Activated CD4-positive, alpha-beta T cell treated with anti-CD3 and anti-CD28 coated beads for 1 hour (primary cell): Measurements from ENCODE around the gene QKI.

Experiments
- DNase-seq: peaks from one replicate; pipeline ENCODE4 v3.0.0-alpha.2; 2020

The QKI gene

DNA sequence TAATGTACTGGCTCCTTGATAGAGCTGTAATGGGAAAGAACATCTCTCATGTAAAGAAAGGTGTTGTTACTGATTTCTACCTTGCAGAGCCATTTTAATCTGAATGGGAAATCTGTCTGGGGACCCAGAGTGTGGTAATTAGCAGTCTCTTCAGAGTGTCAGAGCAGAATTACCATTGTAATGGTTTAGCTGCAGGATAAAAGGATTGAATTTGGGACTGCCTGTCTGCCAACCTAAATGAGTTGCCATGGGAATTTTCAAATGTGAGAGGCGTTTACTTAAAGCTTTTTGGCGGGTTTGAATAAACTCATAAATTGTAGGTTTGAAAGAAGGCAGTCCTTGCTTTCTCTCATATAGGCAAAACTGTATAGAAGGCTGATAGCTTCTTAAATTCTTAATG is 128.8 kb downstream of the QKI start:
- DNase-seq = no peak

- DNase-seq = no peak
Observed at GRCh38 chr6:163545370-163545769, 130.9 kb downstream of the QKI start.

- DNase-seq = no peak
Observed at GRCh38 chr6:163547287-163547686, 132.8 kb downstream of the QKI start.

DNA sequence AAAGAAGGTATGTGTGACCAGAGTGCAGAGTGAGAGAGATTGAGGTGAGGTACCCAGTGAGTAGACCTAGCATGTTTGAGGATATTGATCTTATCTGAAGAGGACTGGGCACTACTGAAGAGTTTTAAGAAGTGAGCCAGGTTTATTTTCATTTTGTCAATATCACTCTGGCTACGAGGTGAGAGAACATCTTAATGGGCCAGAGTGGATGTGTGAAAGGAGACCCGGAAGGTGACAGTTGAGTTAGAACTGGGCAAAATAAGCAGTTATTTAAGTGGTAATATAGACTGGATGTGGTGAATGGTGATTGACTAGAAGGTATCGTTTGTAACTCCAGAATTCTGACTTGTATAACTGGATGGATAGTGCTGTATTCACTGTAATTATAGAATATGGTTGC is 134.1 kb downstream of the QKI start:
- no peak for DNase-seq

DNA sequence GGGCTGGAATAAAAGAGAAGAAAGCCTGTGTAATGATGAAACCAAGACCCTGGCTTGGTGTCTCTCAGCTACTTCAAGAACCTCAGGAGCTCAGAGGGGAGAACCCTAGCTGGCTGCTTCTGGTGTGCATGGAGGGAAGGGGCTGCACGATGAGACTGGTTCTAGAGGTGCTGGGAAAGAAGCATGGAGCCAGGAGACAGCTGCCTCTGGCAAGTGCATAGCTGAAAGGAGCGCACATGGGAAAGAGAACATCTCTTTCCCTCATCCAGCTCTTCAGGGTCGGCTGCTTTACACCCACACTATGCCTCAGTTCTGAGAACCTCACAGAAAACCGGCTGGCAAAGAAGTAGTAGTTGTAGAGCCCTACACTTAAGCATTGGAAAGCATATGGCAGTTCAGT is 139.5 kb downstream of the QKI start:
- DNase-seq = no peak

GRCh38 chr6:163554663-163555062 is 140.1 kb downstream of the QKI start:
- peak; percentile 36 for DNase-seq

DNA sequence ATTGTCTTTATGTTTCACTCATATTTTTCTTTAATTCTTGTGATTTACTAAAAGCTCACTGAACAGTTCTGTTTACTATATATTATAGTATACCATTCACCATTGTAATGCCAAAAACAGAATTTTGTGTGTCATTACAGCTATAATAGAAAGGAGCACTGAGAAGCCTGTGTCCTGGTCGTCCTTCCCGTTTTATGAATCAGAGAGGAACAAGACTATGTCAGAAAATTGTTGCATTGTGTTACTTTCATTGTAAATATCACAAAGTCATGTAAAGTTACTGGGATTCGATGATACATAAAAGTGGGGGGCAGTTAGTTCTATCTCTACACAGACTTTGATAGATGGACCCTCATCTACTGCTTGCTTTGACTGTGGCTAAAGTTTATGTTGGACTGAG is 145.1 kb downstream of the QKI start:
- DNase-seq = no peak

- no peak for DNase-seq
Observed at GRCh38 chr6:163563318-163563717, 148.8 kb downstream of the QKI start.

- no peak for DNase-seq
Observed at GRCh38 chr6:163564534-163564933, 150.0 kb downstream of the QKI start.

DNA sequence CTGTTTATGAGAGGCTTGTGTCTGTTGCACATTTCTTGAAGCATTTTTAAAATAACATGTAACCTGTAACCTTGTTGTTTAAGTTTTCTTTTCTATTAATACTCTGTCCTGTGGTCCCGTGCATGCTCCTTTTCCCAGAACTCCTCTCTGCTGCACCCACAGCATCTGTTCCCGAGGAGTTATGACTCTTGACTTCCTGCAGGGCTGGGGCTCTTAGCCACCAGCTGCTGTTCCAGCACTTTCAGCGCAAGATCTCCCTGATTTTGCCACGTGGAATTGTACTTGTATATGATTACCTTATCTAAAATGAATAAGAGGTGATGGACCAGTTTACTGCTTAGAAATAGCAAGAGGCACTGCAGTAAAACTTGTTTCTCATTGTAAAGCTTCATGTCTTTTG is 150.6 kb downstream of the QKI start:
- DNase-seq = no peak

- DNase-seq = no peak
Observed at GRCh38 chr6:163566056-163566455, 151.5 kb downstream of the QKI start.

GRCh38 chr6:163568275-163568674 is 153.8 kb downstream of the QKI start:
- no peak for DNase-seq

- DNase-seq = no peak
Observed at GRCh38 chr6:163570579-163571231, 156.2 kb downstream of the QKI start.

DNA sequence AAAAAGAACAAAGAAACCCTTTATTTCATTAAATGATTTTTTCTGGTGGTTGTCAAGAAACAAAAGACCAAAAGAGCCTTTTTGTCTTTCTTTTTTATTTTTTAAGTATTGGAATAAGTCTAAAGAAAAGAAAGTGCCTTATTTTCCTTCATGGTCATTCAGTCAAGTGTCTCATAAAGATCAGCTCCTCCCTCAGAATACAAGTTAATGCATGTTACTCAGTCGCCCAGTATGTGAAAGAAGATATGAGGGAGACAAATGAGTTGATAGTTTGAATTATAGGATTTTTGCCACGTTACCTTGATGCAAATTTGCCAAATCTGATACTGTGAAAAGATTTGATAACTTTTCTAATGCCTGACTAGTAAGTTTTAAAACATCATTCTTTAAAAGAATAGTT is 157.2 kb downstream of the QKI start:
- no peak for DNase-seq

- DNase-seq = no peak
Observed at GRCh38 chr6:163572612-163573011, 158.1 kb downstream of the QKI start.

DNA sequence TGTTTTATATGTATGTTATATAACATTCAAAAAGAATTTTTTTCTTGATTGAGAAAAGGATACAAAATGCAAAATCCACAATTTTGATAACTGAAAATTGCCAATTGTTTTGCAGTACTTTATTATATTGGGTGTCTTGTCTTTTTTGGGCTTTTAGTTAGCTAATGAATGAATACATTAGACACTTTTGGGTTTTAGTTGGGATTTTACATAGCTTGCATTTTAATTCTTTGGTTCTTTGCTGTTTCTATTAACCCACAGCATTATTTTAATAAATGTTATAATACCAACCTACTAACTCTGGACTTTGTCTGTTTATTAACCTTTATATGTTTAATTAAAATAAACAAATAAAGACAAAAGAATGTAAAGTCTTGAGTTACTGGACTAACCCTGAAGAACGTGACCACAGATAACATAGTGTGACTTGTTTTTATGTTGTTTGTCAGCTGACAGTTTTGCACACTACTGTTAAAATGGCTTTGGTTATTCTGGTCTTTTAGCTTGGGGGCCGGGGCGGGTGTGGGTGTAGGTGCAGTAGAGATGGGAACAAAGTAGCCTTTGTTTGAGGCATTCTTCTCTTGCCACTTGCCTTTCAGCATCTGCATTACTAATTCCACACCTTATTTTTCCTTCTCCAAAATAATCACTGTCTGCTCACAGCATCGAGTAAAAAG is 159.1 kb downstream of the QKI start:
- no peak for DNase-seq

DNA sequence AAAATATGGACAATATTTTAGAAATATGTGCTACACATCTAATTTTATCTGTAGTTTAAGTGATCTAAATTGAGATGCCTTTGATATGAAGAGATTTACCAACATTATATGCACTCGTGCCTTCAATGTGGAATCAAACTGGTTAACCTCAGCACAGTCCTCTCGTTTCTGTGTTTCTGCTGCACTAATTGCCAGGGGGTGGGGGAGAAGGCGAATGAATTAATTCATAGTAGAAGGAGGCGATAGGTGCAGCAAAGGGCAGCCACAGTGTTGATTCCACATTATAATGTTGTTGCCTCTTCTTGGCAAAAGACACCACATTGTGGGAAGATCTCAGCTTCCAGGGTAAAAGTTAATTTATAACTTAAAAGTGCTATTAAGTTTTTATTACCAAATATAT is 161.6 kb downstream of the QKI start:
- DNase-seq = no peak

DNA sequence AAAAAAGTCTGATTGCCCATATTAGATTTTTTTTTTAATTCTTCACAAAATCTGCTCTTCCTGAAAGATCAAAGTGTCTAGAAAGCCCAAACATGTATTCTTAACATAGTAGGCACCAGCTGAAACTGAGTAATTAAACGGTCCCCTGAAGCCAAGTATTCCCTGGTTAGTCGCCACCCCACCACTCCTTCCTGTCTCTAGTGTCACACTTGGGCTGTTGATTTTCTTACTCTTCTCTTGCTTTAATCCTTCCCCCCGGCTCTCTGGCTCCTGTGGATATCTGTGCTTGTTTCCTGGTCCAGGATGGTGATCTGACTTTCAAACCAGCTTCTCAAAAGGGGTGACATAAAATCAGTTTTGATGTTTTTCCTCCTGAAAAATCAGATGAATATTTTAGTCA is 162.9 kb downstream of the QKI start:
- DNase-seq = no peak

- DNase-seq = no peak
Observed at GRCh38 chr6:163579111-163579879, 164.8 kb downstream of the QKI start.

DNA sequence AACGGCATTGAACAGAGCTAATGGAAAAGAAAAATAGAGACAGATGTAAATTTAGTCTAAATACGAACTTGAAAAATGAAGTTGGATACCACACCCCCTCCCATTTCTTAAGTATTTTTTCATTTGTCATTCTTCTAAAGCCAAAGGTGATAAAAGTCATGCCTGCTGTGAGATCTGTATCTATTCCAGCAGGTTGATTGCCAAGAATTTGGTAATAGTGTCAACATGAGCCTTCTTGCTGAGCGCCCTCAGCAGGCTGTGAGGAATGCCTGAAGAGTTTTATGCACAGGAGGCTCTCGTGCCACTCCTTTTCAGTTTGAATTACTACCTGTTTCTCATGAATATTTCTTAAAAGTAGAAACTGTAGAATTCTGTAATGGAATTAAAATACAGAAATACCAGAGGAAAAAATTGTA is 165.4 kb downstream of the QKI start:
- DNase-seq = no peak

GRCh38 chr6:163580311-163581030 is 166.0 kb downstream of the QKI start:
- DNase-seq = no peak

DNA sequence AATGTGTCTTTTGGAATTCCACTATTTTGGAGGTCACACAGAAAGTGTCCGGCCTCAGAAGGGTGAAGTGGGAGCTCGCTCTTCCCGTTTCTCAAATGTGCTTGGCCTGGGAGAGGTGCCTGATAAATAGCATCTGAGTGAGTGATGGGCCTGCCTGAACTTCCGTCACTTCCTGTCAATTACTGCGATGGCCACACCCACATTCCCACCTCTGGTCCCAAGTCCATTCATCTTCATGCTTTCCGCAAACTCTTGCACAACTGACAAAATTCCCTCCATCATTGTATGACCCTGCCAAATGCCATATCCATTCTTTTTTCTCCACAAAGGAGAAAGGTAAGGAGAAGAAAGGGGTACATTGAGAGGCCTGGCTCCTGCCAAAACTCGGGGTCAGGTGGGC is 169.0 kb downstream of the QKI start:
- DNase-seq = no peak

DNA sequence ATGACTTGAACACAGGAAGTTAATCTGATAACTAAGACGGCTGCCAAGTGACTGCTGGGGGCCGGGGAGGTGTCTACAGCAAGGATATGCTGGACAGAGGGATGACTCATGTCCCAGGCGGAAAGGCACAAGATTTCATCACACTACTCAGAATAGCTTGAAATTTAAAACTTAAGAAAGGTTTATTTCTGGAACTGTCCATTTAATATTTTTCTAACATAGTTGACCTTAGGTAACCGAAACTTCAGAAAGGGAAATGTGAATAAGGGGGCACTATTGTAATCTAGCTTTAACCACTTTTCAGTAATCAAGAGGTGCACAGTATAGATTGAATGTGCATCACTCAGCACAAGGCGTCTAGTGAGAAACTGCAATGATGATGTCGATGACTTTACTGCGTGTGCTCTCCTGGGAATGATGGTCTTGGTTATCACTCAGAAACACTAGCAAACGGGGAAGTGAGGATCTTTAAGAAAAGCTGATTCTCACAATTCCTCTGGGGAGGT is 171.5 kb downstream of the QKI start:
- DNase-seq = no peak
